Suprapubic skin (tissue), 3 donors: ENCODE measurements around the gene BCAS2.

Experiments
- EP300 ChIP-seq: sonication (generic); formaldehyde crosslinking; IDR thresholded peaks from one replicate; pipeline ENCODE4 v1.6.1; 2017; ENCODE audit warnings: antibody characterized with exemption
- POLR2A ChIP-seq, 2 donors: fragments of 450-650 bp; IDR thresholded peaks; one replicate each; pipeline ENCODE4 v1.6.1; 2017; ENCODE audit warnings: antibody characterized with exemption in 2 of 2, mild to moderate bottlenecking in 2 of 2, moderate library complexity in 2 of 2
- TF ChIP-seq, protein P1 (sequence below), 2 donors: fragments of 200-600 bp in 1 of 2; fragments of 450-650 bp in 1 of 2; sonication (generic) in 1 of 2; IDR thresholded peaks; one replicate each; pipeline ENCODE4 v1.5.1; 2016 to 2019; ENCODE audit warnings: antibody characterized with exemption in 2 of 2, mild to moderate bottlenecking in 1 of 2, moderate library complexity in 1 of 2

DNA sequence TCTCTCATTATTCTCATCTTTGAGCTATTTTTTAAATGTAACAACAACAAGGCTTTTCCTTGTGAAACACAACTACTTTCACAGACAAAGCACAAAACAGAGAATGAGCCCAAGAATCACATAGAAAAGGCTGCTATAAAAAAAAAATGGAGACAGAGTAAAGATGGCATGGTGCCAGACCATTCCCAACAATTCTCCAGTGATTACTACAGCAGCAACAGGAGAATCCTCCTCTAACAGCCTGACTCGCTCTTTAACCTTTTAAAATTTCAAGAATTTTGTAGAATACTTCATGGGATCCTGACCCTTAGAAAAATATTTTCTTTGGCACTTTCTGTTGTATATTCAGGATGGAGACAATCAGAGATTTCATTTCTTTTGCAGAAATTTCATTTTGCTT lies 3.8 kb upstream of the BCAS2 start:
- TF ChIP-seq, protein P1, sequence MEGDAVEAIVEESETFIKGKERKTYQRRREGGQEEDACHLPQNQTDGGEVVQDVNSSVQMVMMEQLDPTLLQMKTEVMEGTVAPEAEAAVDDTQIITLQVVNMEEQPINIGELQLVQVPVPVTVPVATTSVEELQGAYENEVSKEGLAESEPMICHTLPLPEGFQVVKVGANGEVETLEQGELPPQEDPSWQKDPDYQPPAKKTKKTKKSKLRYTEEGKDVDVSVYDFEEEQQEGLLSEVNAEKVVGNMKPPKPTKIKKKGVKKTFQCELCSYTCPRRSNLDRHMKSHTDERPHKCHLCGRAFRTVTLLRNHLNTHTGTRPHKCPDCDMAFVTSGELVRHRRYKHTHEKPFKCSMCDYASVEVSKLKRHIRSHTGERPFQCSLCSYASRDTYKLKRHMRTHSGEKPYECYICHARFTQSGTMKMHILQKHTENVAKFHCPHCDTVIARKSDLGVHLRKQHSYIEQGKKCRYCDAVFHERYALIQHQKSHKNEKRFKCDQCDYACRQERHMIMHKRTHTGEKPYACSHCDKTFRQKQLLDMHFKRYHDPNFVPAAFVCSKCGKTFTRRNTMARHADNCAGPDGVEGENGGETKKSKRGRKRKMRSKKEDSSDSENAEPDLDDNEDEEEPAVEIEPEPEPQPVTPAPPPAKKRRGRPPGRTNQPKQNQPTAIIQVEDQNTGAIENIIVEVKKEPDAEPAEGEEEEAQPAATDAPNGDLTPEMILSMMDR (IDR thresholded peaks at IDR 0.05), result no peak
- TF ChIP-seq POLR2A (IDR thresholded peaks at IDR 0.05), result no peak
- TF ChIP-seq EP300, result no peak
